HepG2 (cell line): ENCODE data around the gene SLC38A2. TPM values are rescaled to one million over a fixed set of nuclear protein-coding genes. Genes with fewer than 3 reads are reported as not detected.

Experiments used
- FOXA3 ChIP-seq: IDR thresholded peaks from 2 replicates; pipeline ENCODE4 v1.6.1; 2016; ENCODE audit warnings: missing genetic modification reagents, missing compliant biosample characterization
- HMG20A ChIP-seq: IDR thresholded peaks from 2 replicates; pipeline ENCODE4 v1.6.1; 2016; ENCODE audit warnings: borderline replicate concordance
- HOXA5 ChIP-seq: sonication (generic); formaldehyde crosslinking; IDR thresholded peaks from 2 replicates; pipeline ENCODE4 v1.4.0; 2020; ENCODE audit warnings: missing genetic modification reagents
- MEIS1 ChIP-seq: sonication (generic); formaldehyde crosslinking; IDR thresholded peaks from 2 replicates; pipeline ENCODE4 v1.9.0; 2021; ENCODE audit warnings: mild to moderate bottlenecking, missing genetic modification reagents, moderate library complexity, borderline replicate concordance
- MYC ChIP-seq: sonication (generic); formaldehyde crosslinking; IDR thresholded peaks from 2 replicates; pipeline ENCODE4 v1.9.0; 2021; ENCODE audit warnings: missing genetic modification reagents, borderline replicate concordance
- NAIF1 ChIP-seq: sonication (generic); formaldehyde crosslinking; IDR thresholded peaks from 2 replicates; pipeline ENCODE4 v1.5.0; 2020; ENCODE audit warnings: mild to moderate bottlenecking, missing genetic modification reagents, borderline replicate concordance
- NFE2 ChIP-seq: sonication (generic); formaldehyde crosslinking; IDR thresholded peaks from 2 replicates; pipeline ENCODE4 v1.4.0; 2020; ENCODE audit warnings: missing genetic modification reagents
- NFYC ChIP-seq: IDR thresholded peaks from 2 replicates; pipeline ENCODE4 v1.6.1; 2016; ENCODE audit warnings: missing genetic modification reagents, missing compliant biosample characterization
- NONO ChIP-seq, 2 experiments: fragments of 450-650 bp in 1 of 2; sonication (generic) in 1 of 2; formaldehyde crosslinking in 1 of 2; IDR thresholded peaks in 1 of 2; conservative IDR thresholded peaks in 1 of 2; 2 replicates each; pipeline versions ENCODE4 v1.6.1 to v1.8.0; 2017 to 2022; ENCODE audit warnings: mild to moderate bottlenecking in 1 of 2, missing genetic modification reagents in 1 of 2, moderate library complexity in 1 of 2
- NR1H2 ChIP-seq: sonication (generic); formaldehyde crosslinking; IDR thresholded peaks from 2 replicates; pipeline ENCODE4 v1.8.1; 2022; ENCODE audit warnings: low read depth, missing genetic modification reagents, borderline replicate concordance
- SUZ12 ChIP-seq: fragments of 150-350 bp; IDR thresholded peaks from 2 replicates; pipeline ENCODE4 v1.6.1; 2014; ENCODE audit warnings: low read depth, low read length
- TFDP2 ChIP-seq: sonication (generic); formaldehyde crosslinking; IDR thresholded peaks from 2 replicates; pipeline ENCODE4 v1.4.0; 2020; ENCODE audit warnings: missing genetic modification reagents
- THAP8 ChIP-seq: sonication (generic); formaldehyde crosslinking; IDR thresholded peaks from 2 replicates; pipeline ENCODE4 v1.5.1; 2020; ENCODE audit warnings: missing genetic modification reagents, mild to moderate bottlenecking, borderline replicate concordance
- U2AF1 ChIP-seq: fragments of 200-400 bp; formaldehyde crosslinking; optimal IDR thresholded peaks from 2 replicates; pipeline ENCODE3; 2017; ENCODE audit warnings: mild to moderate bottlenecking, low read depth, low read length
- ZFP82 ChIP-seq: sonication (generic); formaldehyde crosslinking; IDR thresholded peaks from 2 replicates; pipeline ENCODE4 v1.5.1; 2020; ENCODE audit warnings: mild to moderate bottlenecking, missing genetic modification reagents, borderline replicate concordance
- ZIK1 ChIP-seq: sonication (generic); formaldehyde crosslinking; IDR thresholded peaks from 2 replicates; pipeline ENCODE4 v1.5.0; 2020; ENCODE audit warnings: mild to moderate bottlenecking, low read depth, missing genetic modification reagents, borderline replicate concordance
- ZNF124 ChIP-seq: sonication (generic); formaldehyde crosslinking; IDR thresholded peaks from 2 replicates; pipeline ENCODE4 v1.4.0; 2020; ENCODE audit warnings: missing genetic modification reagents
- ZNF205 ChIP-seq: IDR thresholded peaks from 2 replicates; pipeline ENCODE4 v1.6.1; 2018; ENCODE audit warnings: missing biosample characterization, missing genetic modification reagents
- ZNF597 ChIP-seq: sonication (generic); formaldehyde crosslinking; IDR thresholded peaks from 2 replicates; pipeline ENCODE4 v1.5.0; 2020; ENCODE audit warnings: missing genetic modification reagents
- ZNF816 ChIP-seq: sonication (generic); formaldehyde crosslinking; IDR thresholded peaks from 2 replicates; pipeline ENCODE4 v1.8.0; 2022; ENCODE audit warnings: missing genetic modification reagents, mild to moderate bottlenecking, borderline replicate concordance
- polyA plus RNA-seq, 8 experiments: library from polyadenylated mRNA; depleted of rRNA in 3 of 8; stranded (reverse) in 7 of 8; unstranded in 1 of 8; fragments of >200 nt; fragmentation: Illumina TruSeq in 4 of 8; extraction: Trizol in 4 of 8; gene quantifications; 2 replicates each; pipeline versions ENCODE4 v1.2.1 to v1.2.3, GENCODE V29; 2011 to 2016; ENCODE audit warnings: low read depth in 4 of 8, missing spikeins in 1 of 8, mixed read lengths in 1 of 8; ENCODE audit not compliant: insufficient read depth in 1 of 8
- total RNA-seq, 5 experiments: library from RNA; depleted of rRNA; stranded (reverse); fragments of >200 nt; fragmentation: Illumina TruSeq; extraction: Trizol; gene quantifications; 2 replicates each; pipeline ENCODE4 v1.2.3, GENCODE V29; 2016; ENCODE audit warnings: low read depth in 1 of 5
- TF ChIP-seq, protein P1 (sequence below): IDR thresholded peaks from 2 replicates; pipeline ENCODE4 v1.6.1; 2016; ENCODE audit warnings: low read depth
- TF ChIP-seq, protein P2 (sequence below): sonication (generic); formaldehyde crosslinking; IDR thresholded peaks from 2 replicates; pipeline ENCODE4 v1.4.0; 2020; ENCODE audit warnings: missing genetic modification reagents

Gene SLC38A2
- total and polyA plus RNA-seq, 2 of the 13 experiments (the other 11 are each of a cell fraction or from before 2014, with no cell fraction given), result 368 to 880 TPM

- TF ChIP-seq THAP8, result 0 out of 2 replicates have a peak, but pooled peaks have one; percentile 3
- TF ChIP-seq SUZ12, result no peak
- TF ChIP-seq MEIS1 (CRISPR knock-in tag), result no peak
- TF ChIP-seq HOXA5 (CRISPR knock-in tag), result peak; percentile 98
- no peak; the same call in 1 of the 2 replicates for TF ChIP-seq NR1H2
- TF ChIP-seq, protein P1, sequence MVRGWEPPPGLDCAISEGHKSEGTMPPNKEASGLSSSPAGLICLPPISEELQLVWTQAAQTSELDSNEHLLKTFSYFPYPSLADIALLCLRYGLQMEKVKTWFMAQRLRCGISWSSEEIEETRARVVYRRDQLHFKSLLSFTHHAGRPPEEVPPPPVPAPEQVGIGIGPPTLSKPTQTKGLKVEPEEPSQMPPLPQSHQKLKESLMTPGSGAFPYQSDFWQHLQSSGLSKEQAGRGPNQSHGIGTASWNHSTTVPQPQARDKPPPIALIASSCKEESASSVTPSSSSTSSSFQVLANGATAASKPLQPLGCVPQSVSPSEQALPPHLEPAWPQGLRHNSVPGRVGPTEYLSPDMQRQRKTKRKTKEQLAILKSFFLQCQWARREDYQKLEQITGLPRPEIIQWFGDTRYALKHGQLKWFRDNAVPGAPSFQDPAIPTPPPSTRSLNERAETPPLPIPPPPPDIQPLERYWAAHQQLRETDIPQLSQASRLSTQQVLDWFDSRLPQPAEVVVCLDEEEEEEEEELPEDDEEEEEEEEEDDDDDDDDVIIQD, result 0 out of 2 replicates have a peak, but pooled peaks have one; percentile 14
- no peak; the same call in 1 of the 2 replicates for TF ChIP-seq ZIK1 (CRISPR knock-in tag)
- TF ChIP-seq, protein P2, sequence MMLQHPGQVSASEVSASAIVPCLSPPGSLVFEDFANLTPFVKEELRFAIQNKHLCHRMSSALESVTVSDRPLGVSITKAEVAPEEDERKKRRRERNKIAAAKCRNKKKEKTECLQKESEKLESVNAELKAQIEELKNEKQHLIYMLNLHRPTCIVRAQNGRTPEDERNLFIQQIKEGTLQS, result peak; percentile 74
- TF ChIP-seq NAIF1 (CRISPR knock-in tag), result no peak
- TF ChIP-seq NONO (IDR thresholded peaks at IDR 0.05), result no peak
- TF ChIP-seq NONO (CRISPR knock-in tag; conservative IDR thresholded peaks at IDR 0.05), result peak; percentile 84
- TF ChIP-seq NFE2, result 0 out of 2 replicates have a peak, but pooled peaks have one; percentile 15
- TF ChIP-seq ZNF124 (CRISPR knock-in tag), result 0 out of 2 replicates have a peak, but pooled peaks have one; percentile 47
- no peak for TF ChIP-seq ZFP82
- TF ChIP-seq TFDP2 (CRISPR knock-in tag), result peak; percentile 69
- peak; percentile 84 for TF ChIP-seq U2AF1
- 0 out of 2 replicates have a peak, but pooled peaks have one; percentile 40 for TF ChIP-seq ZNF597
- peak; percentile 67; the same call in 1 of the 2 replicates for TF ChIP-seq ZNF205 (CRISPR knock-in tag)
- TF ChIP-seq NFYC, result 0 out of 2 replicates have a peak, but pooled peaks have one; percentile 17
- TF ChIP-seq MYC, result peak; percentile 94
- TF ChIP-seq FOXA3 (CRISPR knock-in tag), result peak; percentile 63
- TF ChIP-seq ZNF816 (CRISPR knock-in tag), result peak; percentile 75; the same call in 1 of the 2 replicates
- TF ChIP-seq HMG20A (CRISPR knock-in tag), result peak; percentile 32; the same call in 1 of the 2 replicates
These were observed at the start of gene SLC38A2 (continued) for GRCh38 chr12:46372544-46373300.
